ENCODE measurements around the gene TASOR.
A peak's percentile ranks its signal among the peaks of the same experiment; 100 is the strongest.
"Not testable (repeated sequence)": the region's sequence is repeated elsewhere in the genome, so short reads cannot be mapped to it uniquely, and the experiment has no call there.

TASOR gene

DNA sequence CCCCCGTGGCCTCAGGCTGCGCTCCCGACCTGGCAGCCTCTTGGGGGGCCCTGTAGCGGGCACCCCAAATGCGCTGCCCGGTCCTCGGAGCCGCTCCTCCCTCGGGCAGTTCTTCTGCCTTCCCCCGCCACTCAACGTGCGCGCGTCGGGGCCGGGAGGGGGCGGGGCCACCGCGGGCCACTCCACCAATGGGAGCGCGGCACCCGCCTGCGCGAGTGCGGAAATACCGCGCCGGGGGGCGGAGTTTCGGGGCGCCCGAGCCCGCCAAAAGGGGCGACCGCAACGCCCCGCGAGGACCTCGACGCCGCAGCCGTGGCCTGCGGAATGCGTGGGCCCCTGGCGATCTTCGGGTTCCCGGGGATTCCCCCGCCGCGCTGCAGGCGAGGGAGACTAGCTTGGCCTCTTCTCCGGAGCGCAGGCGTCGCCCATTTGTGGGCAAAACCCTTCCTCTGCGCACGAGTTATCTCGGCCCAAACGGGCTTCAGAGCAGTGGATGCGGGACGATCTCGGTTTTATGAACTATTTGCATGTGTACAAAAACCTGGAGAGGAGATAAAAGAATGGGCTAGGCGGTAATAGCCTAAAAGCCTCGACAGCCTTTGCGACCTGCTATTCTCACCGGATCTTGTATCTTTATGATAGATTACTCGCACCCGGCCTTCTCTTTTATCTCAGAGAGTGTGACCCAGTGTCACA is at the start of gene TASOR:
TASOR (minus strand) TSS at position 144 of the 696 bp plus-strand sequence. CDS start 259 bp downstream, outside the sequence.
- peak; percentile 62 for DNase-seq

DNA sequence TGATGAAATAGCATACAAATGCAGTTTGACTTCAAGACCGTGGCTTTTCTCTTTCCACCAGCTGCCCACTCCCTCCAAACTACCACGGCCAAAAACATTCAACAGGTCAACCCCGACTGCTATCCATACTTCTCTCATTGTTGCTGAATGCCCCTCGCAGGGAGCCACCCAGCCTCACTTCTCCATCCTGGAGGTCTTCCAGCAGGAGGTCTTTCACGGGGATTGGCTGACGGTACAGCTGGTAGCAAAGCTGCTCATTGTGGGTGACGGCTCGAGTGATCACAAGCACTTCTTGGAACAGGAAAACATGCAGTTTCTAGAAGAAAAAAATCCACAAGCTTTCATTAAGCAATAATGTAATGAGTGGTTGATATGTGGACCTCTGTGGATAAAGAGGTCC is 49.0 kb upstream of the TASOR start:
- no peak for DNase-seq

DNA sequence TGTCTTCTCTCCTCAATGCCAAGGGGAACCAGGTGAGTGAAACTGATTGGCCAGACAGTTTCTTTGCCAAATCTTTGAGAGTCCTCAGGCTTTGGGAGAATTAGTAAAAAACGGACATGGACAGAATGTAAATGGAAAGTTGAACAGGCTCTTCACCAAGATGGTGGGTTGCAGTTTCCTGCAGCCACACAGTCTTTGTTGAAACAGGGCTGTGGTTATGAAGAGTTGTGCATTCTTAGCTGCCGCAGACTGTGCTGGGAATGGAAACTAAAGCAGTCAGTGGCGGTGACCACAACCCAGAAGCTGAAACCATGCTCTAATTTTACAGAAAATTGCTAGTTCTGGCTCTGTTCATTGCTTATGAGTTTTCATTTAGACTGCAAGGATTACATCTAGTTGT is 42.1 kb upstream of the TASOR start:
- no peak for DNase-seq

DNA sequence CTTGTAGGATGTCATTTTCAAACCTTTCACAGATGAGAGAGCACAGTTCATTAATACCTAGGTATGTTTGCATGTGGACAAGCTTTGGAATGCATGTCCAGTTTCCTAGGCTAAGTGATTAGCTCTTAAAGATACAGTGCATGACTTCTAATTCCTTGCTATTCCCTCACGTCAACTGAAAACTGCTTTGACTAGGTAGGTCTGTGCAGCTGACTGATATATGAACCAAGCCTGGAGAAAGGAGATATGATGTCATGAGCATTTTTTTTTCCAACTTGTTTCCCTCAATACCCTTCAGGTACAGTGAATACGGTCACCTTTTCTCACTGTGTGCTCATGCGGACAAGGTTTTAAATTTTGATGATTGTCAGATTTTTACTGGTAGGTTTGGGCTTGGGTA is 41.6 kb upstream of the TASOR start:
- DNase-seq: no peak

GRCh38 chr3:56720849-56721248 is 37.8 kb upstream of the TASOR start:
- DNase-seq: no peak

GRCh38 chr3:56718809-56719208 is 35.7 kb upstream of the TASOR start:
- DNase-seq: not testable (repeated sequence)

DNA sequence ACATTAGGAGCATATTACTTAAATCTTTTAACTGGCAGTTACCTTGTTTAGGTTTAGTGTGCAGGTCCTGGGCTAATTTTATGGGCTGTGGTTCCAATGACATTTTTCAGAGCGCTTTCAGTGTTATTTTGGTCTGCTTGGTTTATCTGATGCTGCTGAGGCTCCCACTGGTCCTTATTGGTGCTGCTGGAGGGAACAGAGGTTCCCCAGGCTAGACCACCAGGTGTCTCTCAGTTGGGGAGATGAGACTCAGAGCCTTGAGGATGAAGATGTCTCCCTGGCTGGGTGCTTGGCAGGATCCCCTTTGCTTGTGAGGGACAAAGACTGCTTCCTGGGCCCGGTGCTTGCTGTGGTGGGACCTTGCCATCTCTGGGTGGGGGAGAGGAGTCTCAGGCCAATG is 28.3 kb upstream of the TASOR start:
- no peak for DNase-seq

GRCh38 chr3:56707412-56707811 is 24.3 kb upstream of the TASOR start:
- not testable (repeated sequence) for DNase-seq

- DNase-seq: no peak
Observed at GRCh38 chr3:56706629-56707028, 23.6 kb upstream of the TASOR start.

DNA sequence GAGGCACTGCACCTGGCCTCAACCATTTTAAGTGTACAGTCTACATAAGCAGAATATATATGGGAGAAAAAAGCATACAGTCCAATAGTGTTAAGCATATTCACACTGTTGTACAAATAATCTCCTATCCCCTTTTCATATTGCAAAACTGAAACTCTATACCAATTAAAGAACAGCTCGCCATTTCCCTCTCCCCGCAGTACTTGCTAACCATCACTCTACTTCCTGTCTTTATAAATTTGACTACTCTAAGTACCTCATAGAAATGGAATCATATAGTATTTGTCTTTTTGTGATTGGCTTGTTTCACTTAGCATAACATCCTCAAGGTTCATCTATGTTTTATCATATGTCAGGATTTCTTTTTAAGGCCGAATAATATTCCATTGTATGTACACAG is 21.6 kb upstream of the TASOR start:
- no peak for DNase-seq

- peak; percentile 55 for DNase-seq
Observed at GRCh38 chr3:56702490-56703315, 19.6 kb upstream of the TASOR start.

DNA sequence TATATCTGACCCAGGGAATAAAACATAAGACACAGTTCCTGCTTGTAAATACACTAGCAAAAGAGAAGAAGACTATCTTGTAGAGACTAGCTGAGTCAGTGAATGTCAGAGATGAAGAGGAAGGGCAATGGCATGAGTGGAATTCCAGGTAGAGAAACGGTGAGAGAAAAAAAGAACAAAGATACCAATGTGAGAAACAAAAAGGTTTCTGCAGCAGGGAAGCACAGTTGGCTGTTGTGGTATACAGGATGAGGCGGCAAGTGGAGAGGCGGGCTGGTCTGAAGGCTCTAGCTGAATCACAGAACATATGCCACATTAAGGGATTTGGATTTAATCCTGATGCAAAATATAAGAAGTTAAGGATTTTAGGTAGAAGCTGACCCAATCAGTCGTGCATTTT is 17.1 kb upstream of the TASOR start:
- DNase-seq: no peak

DNA sequence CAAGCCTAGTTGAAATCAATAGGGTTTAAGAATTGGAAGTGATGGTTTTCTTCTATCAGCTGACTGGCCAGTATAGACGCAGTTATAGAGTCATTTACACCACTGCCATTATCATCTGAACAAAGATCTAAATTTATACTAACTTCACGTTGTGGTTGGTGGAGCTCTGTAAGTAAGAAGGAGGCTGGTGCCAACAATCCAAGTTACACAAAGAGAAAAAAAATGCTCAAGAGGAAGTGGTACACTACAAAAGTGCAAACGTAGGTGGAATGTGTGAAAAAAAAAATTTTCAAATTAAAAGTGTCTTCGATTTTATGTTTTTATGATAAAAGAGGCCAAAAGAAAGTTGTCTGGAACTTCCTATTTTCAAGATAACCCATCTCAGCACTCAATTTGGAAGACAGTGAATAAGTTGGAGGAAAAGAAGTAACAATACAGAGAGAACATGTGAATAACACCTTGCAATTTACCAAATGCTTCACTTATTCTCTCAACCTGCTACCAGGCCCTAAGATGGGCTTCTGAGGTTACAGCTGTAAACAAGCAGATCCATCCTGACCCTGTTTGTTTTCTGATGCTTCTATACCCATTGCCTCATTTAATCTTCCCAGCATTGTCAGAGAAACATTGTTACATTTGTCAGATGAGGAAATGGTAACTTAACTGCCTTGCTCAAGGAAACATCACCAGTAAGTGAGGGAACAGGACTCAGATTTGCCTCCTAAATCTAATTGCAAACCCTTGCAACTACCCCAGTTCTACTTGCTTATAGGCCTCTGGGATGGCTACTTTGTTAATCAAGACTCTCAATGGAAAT is 12.0 kb upstream of the TASOR start:
- no peak for DNase-seq

DNA sequence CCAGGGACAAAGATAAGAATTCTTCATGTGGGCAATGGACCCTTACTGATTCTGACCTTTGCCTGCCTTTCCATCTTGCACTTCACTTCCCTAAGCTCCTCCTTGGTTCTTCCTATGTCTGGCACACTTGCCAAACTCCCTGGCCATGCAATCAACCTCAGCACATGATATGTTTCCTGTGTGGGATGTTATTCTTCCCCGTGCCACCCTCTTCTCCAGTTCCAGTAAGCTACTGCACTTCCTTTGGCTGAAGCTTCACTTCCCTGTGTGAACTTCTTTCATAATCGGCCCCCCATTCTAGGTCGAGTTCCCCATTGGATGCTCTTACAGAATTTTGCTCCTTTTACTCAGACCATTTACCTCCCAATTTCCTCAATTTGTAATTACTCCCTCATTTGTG is 10.7 kb upstream of the TASOR start:
- DNase-seq: no peak

- not testable (repeated sequence) for DNase-seq
Observed at GRCh38 chr3:56692520-56693433, 9.7 kb upstream of the TASOR start.

DNA sequence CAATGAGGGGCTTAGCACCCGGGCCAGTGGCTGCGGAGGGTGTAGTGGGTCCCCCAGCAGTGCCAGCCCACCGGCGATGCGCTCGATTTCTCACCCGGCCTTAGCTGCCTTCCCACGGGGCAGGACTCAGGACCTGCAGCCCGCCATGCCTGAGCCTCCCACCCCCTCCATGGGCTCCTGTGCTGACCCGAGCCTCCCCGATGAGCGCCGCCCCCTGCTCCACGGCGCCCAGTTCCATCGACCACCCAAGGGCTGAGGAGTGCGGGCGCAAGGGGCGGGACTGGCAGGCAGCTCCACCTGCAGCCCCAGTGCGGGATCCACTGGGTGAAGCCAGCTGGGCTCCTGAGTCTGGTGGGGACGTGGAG is 8.9 kb upstream of the TASOR start:
- not testable (repeated sequence) for DNase-seq

GRCh38 chr3:56691165-56692000 is 8.3 kb upstream of the TASOR start:
- no peak for DNase-seq

DNA sequence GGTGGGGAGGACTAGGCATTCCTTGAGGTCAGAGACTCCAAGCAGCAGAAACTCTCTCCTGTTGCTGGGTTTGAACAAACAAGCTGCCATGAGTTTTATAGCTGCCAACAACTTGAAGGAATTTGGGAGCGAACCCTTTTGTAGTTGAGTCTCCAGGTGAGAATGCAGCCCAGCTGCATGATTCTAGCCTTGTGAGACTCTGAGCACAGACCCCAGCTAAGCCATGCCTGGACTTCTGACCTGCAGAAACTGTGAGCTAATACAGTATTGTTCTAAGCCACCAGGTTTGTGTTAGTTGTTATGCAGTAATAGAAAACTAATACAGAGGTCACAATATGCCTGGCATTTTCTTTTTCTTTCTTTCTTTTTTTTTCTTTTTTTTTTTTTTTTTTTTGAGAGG is 6.2 kb upstream of the TASOR start:
- no peak for DNase-seq

- no peak for DNase-seq
Observed at GRCh38 chr3:56688191-56688590, 5.1 kb upstream of the TASOR start.

- DNase-seq: no peak
Observed at GRCh38 chr3:56684029-56684428, 964 bp upstream of the TASOR start.

- peak; percentile 52 for DNase-seq
Observed at GRCh38 chr3:56682462-56683121, 473 bp downstream of the TASOR start.

Measured in T1000 (cell line).